ENCODE measurements around the gene SREBF2.

Gene SREBF2

GRCh38 chr22:41908411-41909309 lies 75.8 kb downstream of the SREBF2 start:
- no peak for DNase-seq (ENCODE audit: insufficient read length, low spot score)
- TF ChIP-seq CTCF (IDR thresholded peaks at IDR 0.05; ENCODE audit: insufficient read depth, missing control alignments): no peak
- FAIRE-seq: no peak

GRCh38 chr22:41909310-41910049 lies 76.6 kb downstream of the SREBF2 start:
- no peak for FAIRE-seq
- no peak for TF ChIP-seq CTCF (IDR thresholded peaks at IDR 0.05; ENCODE audit: insufficient read depth, missing control alignments)
- DNase-seq (ENCODE audit: insufficient read length, low spot score): no peak

DNA sequence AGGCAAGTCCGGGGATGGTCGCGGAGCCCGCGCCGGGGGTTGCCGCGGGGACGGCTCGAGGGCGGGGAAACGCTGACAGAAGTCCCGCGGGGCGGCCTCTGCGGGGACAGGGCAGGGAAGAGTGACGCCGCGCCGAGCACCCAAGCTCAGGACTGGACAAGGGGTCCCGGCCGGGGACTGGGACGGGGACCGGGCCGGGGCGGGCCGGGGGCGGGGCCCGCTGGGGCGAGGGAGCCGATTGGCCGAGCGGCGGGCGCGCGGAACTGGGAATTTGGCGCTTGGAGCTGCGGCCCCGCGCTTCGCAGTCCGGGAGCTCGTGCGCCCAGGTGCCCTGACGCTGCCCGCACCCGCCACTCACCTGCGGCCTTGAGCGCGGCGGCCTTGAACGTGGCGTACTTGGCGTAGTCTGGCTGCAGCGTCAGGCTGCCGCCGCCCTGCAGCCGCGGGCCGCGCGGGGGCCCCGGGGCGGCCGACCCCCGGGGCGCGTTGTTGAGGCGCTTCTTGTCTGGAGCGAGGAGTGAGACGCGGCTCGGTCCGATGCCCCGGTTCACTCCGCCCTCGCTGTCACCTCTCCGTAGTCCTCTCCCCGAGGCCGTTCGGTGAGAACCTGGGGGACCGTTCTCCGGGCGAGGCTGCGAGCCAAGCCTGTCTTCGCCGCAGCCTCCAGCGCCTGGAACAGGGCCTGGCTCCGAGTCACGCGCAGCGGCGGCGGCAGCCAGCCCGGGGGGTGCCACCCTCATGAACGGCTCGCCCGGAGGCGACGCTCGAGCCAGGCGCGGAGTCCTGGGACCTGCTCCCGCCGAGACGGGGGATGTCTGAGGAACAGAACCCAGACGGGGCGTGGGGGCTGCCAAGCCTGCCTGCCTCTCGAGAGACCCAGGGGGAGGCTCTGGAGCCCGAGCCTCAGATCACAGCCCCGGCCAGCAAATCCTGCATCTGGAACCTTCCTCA lies 77.4 kb downstream of the SREBF2 start:
- DNase-seq (ENCODE audit: insufficient read length, low spot score): no peak
- TF ChIP-seq CTCF (IDR thresholded peaks at IDR 0.05; ENCODE audit: insufficient read depth, missing control alignments): no peak
- no peak for FAIRE-seq

GRCh38 chr22:41911001-41911611 lies 78.2 kb downstream of the SREBF2 start:
- FAIRE-seq (no peak), DNase-seq (ENCODE audit: insufficient read length, low spot score) (no peak)
- TF ChIP-seq CTCF (IDR thresholded peaks at IDR 0.05; ENCODE audit: insufficient read depth, missing control alignments): no peak

DNA sequence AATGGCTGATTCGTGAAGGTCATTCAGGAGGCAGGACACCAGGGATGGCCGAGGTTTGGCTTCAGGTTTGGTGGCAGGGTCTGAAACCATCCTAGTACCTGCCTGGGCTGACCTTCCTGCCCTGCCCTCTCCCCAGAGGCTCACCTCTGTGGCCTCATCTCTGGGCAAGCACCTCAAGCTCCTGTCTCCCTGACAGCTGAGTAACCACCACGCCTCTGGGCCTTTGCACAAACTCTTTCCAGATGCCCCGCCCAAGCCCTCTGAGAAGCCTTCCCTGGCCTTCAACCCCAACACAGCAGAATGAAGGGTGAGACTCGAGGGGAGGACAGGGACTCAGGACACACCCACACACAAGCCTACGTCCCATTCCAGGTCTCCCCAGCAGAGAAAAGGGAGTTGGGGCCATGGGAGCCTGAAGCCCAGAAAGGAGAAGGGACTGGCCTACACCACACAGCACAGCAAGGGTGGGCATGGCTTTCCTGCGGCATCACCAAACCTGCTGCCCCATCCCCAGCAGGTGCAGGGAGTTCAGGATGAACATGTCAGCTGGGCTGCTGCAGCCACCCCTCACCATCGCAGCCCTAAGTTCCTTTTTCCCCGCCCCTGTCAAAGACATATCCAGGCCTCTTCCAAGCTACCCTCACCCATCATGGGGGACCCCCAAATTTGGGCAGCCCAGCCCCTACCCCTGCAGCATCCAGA lies 79.6 kb downstream of the SREBF2 start:
- no peak for TF ChIP-seq CTCF (IDR thresholded peaks at IDR 0.05; ENCODE audit: insufficient read depth, missing control alignments)
- FAIRE-seq: no peak
- no peak for DNase-seq (ENCODE audit: insufficient read length, low spot score)

All from D721Med (cell line).